ENCODE results near the gene CA7.
"Not testable (repeated sequence)": the region's sequence is repeated elsewhere in the genome, so short reads cannot be mapped to it uniquely, and the experiment has no call there.

CA7 gene

DNA sequence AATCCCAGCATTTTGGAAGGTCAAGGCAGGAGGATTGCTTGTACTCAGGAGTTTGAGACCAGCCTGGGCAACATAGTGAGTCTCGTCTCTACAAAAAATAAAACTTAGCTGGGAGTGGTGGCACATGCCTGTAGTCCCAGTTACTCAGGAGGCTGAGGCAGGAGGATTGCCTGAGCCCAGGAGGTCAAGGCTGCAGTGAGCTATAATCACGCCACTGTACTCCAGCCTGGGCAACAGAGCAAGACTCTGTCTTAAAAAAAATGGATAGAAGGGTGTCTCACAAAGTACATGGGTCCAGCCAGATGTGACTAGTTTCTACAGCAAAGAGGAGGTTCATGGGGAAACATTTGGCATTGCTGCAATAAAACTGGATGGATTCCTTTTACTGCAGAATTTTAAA is 27.1 kb downstream of the CA7 start:
- H3K9me3 ChIP-seq (ENCODE audit: control insufficient read depth, insufficient read depth, low read depth, low read length); H3K27ac ChIP-seq (ENCODE audit: extremely low read depth, low read depth, low read length); POLR2A ChIA-PET; H3K4me3 ChIP-seq (ENCODE audit: low read depth, low read length); H3K36me3 ChIP-seq (ENCODE audit: control insufficient read depth in 2 of 2, insufficient read depth in 1 of 2, low read length in 2 of 2); H3K4me1 ChIP-seq (ENCODE audit: control insufficient read depth, insufficient read depth, low read length): not testable (repeated sequence)
- CTCF ChIA-PET: interaction anchor here (0.6 to 7.5 kb wide), 7 partner anchors 11 to 224 kb away, joined by 3 to 74 read pairs (median 4); partner anchors contain the start of gene NAE1
- TF ChIP-seq ZNF121 (tag by site-specific recombination; IDR thresholded peaks at IDR 0.05): peak; percentile 55

DNA sequence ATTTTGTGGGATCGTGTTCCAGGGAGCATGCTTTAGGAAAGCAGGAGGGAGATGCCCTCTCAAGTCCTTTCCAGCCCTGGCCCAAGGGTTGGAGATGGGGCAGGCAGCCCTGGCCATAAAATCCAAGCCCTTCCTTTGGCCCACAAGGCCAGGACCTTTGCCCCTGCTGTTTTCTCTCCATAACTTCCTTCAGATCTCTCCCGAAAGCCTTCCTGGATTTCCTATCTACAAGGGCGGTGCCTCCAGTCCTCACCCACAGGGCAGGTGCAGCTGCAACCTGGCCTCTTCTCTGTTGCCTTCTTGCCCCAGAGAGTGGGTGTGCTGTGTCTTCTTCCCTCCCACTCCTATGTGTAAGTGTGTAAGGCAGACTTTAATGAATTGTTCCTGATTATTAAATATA is 27.6 kb downstream of the CA7 start:
- Histone ChIP-seq H3K9me3 (ENCODE audit: control insufficient read depth, insufficient read depth, low read depth, low read length) (no peaks in the 10 kb centered on the region), H3K4me1 (ENCODE audit: control insufficient read depth, insufficient read depth, low read length) (no peaks in the 10 kb centered on the region), H3K4me3 (ENCODE audit: low read depth, low read length) (no peak overlapping the region), H3K27ac (ENCODE audit: extremely low read depth, low read depth, low read length) (no peak overlapping the region), H3K36me3 (ENCODE audit: control insufficient read depth in 2 of 2, insufficient read depth in 1 of 2, low read length in 2 of 2) (no peaks in the 10 kb centered on the region)
- CTCF ChIA-PET: interaction anchor here (0.6 to 7.5 kb wide), 11 partner anchors 15 to 243 kb away, joined by 3 to 74 read pairs (median 4); partner anchors contain the start of gene NAE1
- POLR2A ChIA-PET: no interaction called here
- TF ChIP-seq, protein P1, sequence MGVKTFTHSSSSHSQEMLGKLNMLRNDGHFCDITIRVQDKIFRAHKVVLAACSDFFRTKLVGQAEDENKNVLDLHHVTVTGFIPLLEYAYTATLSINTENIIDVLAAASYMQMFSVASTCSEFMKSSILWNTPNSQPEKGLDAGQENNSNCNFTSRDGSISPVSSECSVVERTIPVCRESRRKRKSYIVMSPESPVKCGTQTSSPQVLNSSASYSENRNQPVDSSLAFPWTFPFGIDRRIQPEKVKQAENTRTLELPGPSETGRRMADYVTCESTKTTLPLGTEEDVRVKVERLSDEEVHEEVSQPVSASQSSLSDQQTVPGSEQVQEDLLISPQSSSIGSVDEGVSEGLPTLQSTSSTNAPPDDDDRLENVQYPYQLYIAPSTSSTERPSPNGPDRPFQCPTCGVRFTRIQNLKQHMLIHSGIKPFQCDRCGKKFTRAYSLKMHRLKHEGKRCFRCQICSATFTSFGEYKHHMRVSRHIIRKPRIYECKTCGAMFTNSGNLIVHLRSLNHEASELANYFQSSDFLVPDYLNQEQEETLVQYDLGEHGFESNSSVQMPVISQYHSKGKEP (tag by site-specific recombination; IDR thresholded peaks at IDR 0.05): no peak
- TF ChIP-seq ZNF324 (tag by site-specific recombination; IDR thresholded peaks at IDR 0.05) (no peak), GLIS1 (tag by site-specific recombination; IDR thresholded peaks at IDR 0.05) (no peak), ZFP69B (tag by site-specific recombination; IDR thresholded peaks at IDR 0.05) (no peak), ZNF48 (tag by site-specific recombination; IDR thresholded peaks at IDR 0.05) (no peak), HOXD13 (CRISPR knock-in tag; IDR thresholded peaks at IDR 0.05; ENCODE audit: borderline replicate concordance) (no peak)
- TF ChIP-seq, protein P2, sequence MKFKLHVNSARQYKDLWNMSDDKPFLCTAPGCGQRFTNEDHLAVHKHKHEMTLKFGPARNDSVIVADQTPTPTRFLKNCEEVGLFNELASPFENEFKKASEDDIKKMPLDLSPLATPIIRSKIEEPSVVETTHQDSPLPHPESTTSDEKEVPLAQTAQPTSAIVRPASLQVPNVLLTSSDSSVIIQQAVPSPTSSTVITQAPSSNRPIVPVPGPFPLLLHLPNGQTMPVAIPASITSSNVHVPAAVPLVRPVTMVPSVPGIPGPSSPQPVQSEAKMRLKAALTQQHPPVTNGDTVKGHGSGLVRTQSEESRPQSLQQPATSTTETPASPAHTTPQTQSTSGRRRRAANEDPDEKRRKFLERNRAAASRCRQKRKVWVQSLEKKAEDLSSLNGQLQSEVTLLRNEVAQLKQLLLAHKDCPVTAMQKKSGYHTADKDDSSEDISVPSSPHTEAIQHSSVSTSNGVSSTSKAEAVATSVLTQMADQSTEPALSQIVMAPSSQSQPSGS (tag by site-specific recombination; IDR thresholded peaks at IDR 0.05; ENCODE audit: low read depth): no peak
- TF ChIP-seq, protein P3, sequence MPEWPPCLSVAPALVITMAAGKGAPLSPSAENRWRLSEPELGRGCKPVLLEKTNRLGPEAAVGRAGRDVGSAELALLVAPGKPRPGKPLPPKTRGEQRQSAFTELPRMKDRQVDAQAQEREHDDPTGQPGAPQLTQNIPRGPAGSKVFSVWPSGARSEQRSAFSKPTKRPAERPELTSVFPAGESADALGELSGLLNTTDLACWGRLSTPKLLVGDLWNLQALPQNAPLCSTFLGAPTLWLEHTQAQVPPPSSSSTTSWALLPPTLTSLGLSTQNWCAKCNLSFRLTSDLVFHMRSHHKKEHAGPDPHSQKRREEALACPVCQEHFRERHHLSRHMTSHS (tag by site-specific recombination; IDR thresholded peaks at IDR 0.05): no peak
- TF ChIP-seq, protein P4, sequence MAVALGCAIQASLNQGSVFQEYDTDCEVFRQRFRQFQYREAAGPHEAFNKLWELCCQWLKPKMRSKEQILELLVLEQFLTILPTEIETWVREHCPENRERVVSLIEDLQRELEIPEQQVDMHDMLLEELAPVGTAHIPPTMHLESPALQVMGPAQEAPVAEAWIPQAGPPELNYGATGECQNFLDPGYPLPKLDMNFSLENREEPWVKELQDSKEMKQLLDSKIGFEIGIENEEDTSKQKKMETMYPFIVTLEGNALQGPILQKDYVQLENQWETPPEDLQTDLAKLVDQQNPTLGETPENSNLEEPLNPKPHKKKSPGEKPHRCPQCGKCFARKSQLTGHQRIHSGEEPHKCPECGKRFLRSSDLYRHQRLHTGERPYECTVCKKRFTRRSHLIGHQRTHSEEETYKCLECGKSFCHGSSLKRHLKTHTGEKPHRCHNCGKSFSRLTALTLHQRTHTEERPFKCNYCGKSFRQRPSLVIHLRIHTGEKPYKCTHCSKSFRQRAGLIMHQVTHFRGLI (tag by site-specific recombination; IDR thresholded peaks at IDR 0.05): no peak
- TF ChIP-seq, protein P5, sequence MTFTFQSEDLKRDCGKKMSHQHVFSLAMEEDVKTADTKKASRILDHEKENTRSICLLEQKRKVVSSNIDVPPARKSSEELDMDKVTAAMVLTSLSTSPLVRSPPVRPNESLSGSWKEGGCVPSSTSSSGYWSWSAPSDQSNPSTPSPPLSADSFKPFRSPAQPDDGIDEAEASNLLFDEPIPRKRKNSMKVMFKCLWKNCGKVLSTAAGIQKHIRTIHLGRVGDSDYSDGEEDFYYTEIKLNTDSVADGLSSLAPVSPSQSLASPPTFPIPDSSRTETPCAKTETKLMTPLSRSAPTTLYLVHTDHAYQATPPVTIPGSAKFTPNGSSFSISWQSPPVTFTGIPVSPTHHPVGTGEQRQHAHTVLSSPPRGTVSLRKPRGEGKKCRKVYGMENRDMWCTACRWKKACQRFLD (tag by site-specific recombination; IDR thresholded peaks at IDR 0.05): no peak
- TF ChIP-seq, protein P6, sequence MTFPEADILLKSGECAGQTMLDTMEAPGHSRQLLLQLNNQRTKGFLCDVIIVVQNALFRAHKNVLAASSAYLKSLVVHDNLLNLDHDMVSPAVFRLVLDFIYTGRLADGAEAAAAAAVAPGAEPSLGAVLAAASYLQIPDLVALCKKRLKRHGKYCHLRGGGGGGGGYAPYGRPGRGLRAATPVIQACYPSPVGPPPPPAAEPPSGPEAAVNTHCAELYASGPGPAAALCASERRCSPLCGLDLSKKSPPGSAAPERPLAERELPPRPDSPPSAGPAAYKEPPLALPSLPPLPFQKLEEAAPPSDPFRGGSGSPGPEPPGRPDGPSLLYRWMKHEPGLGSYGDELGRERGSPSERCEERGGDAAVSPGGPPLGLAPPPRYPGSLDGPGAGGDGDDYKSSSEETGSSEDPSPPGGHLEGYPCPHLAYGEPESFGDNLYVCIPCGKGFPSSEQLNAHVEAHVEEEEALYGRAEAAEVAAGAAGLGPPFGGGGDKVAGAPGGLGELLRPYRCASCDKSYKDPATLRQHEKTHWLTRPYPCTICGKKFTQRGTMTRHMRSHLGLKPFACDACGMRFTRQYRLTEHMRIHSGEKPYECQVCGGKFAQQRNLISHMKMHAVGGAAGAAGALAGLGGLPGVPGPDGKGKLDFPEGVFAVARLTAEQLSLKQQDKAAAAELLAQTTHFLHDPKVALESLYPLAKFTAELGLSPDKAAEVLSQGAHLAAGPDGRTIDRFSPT (tag by site-specific recombination; IDR thresholded peaks at IDR 0.05): no peak
- TF ChIP-seq, protein P7, sequence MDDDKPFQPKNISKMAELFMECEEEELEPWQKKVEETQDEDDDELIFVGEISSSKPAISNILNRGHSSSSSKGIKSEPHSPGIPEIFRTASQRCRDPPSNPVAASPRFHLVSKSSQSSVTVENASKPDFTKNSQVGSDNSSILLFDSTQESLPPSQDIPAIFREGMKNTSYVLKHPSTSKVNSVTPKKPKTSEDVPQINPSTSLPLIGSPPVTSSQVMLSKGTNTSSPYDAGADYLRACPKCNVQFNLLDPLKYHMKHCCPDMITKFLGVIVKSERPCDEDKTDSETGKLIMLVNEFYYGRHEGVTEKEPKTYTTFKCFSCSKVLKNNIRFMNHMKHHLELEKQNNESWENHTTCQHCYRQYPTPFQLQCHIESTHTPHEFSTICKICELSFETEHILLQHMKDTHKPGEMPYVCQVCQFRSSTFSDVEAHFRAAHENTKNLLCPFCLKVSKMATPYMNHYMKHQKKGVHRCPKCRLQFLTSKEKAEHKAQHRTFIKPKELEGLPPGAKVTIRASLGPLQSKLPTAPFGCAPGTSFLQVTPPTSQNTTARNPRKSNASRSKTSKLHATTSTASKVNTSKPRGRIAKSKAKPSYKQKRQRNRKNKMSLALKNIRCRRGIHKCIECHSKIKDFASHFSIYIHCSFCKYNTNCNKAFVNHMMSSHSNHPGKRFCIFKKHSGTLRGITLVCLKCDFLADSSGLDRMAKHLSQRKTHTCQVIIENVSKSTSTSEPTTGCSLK (tag by site-specific recombination; IDR thresholded peaks at IDR 0.05): no peak
- TF ChIP-seq, protein P8, sequence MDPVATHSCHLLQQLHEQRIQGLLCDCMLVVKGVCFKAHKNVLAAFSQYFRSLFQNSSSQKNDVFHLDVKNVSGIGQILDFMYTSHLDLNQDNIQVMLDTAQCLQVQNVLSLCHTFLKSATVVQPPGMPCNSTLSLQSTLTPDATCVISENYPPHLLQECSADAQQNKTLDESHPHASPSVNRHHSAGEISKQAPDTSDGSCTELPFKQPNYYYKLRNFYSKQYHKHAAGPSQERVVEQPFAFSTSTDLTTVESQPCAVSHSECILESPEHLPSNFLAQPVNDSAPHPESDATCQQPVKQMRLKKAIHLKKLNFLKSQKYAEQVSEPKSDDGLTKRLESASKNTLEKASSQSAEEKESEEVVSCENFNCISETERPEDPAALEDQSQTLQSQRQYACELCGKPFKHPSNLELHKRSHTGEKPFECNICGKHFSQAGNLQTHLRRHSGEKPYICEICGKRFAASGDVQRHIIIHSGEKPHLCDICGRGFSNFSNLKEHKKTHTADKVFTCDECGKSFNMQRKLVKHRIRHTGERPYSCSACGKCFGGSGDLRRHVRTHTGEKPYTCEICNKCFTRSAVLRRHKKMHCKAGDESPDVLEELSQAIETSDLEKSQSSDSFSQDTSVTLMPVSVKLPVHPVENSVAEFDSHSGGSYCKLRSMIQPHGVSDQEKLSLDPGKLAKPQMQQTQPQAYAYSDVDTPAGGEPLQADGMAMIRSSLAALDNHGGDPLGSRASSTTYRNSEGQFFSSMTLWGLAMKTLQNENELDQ (tag by site-specific recombination; IDR thresholded peaks at IDR 0.05; ENCODE audit: low read depth): no peak
- TF ChIP-seq, protein P9, sequence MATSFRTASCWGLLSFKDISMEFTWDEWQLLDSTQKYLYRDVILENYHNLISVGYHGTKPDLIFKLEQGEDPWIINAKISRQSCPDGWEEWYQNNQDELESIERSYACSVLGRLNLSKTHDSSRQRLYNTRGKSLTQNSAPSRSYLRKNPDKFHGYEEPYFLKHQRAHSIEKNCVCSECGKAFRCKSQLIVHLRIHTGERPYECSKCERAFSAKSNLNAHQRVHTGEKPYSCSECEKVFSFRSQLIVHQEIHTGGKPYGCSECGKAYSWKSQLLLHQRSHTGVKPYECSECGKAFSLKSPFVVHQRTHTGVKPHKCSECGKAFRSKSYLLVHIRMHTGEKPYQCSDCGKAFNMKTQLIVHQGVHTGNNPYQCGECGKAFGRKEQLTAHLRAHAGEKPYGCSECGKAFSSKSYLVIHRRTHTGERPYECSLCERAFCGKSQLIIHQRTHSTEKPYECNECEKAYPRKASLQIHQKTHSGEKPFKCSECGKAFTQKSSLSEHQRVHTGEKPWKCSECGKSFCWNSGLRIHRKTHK (tag by site-specific recombination; IDR thresholded peaks at IDR 0.05): no peak
- TF ChIP-seq, protein P10, sequence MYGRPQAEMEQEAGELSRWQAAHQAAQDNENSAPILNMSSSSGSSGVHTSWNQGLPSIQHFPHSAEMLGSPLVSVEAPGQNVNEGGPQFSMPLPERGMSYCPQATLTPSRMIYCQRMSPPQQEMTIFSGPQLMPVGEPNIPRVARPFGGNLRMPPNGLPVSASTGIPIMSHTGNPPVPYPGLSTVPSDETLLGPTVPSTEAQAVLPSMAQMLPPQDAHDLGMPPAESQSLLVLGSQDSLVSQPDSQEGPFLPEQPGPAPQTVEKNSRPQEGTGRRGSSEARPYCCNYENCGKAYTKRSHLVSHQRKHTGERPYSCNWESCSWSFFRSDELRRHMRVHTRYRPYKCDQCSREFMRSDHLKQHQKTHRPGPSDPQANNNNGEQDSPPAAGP (tag by site-specific recombination; IDR thresholded peaks at IDR 0.05): no peak

Data from HEK293 (cell line).